ENCODE data around the gene AMOTL2. TPM values are rescaled to one million over a fixed set of nuclear protein-coding genes. Genes with fewer than 3 reads are reported as not detected.

AMOTL2 gene
- total and polyA plus RNA-seq, 4 donors, result 4.2 to 16.7 (median 9.4) TPM

DNA sequence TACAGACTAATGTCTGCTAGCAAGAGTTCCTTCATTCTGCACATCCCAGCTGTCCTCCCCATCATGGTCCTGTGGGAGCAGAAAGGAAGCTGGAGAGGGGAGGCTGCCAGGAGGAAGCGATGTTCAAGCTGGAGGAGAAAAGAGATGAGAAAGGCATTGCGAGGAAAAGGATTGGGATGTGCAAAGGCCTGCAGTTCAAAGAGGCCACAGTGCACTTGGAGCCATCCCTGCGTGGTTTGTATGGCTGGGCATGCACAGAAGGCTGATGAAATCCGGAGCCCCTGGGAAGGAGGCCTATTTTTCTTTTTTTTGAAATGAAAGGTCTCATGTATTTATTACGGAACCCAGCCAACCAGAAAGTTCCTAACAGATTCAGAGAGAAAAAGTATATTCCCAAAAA, 22.8 kb downstream of the AMOTL2 start:
- peaks cover 15 to 51% (median 43%) of the 10 kb centered on the region in 4 donors for H3K4me1 ChIP-seq (ENCODE audit: control insufficient read depth in 4 of 4, insufficient read depth in 4 of 4, low read length in 3 of 4)
- 75% methylated on average over 5 of the region's 5 CpGs for WGBS
- no peak overlapping the region for H3K27ac ChIP-seq (ENCODE audit: low read depth in 1 of 2, low read length in 2 of 2)

DNA sequence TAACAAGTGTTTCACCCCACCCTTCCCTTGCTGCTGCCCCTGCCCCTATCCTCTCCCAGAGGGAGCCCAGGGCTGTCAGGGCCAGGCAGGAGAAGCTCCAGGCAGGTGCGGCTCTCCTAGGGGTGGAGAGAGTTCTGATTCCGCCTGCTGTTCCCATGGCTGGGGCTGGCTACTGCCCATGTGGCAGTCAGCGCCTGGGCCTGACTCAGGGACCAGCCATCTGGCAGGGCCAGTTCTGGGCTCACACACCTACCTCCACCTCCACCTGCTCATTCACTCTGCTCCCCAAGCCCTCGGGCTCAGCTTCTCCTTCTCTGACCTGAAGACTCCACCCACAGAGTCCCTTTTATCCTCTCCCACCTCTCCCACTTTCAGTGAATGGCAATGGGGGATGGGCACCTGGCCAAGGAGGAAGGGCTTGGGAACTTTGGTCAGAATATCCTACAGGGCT, 23.4 kb downstream of the AMOTL2 start:
- peaks cover 0 to 2% (median 0%) of the 10 kb centered on the region in 4 donors for H3K36me3 ChIP-seq (ENCODE audit: control insufficient read depth in 4 of 4, insufficient read depth in 3 of 4, low read depth in 1 of 4, low read length in 3 of 4)
- H3K9me3 ChIP-seq (ENCODE audit: control insufficient read depth in 4 of 4, low read length in 3 of 4), result peaks cover 0 to 3% (median 2%) of the 10 kb centered on the region in 4 donors
- 88% methylated on average over 4 of the region's 4 CpGs for WGBS
- no peak overlapping the region for H3K27ac ChIP-seq (ENCODE audit: low read depth in 1 of 2, low read length in 2 of 2)
- no peak overlapping the region for H3K9ac ChIP-seq (ENCODE audit: low read depth in 1 of 2, low read length in 2 of 2)
- H3K4me1 ChIP-seq (ENCODE audit: control insufficient read depth in 4 of 4, insufficient read depth in 4 of 4, low read length in 3 of 4), result peaks cover 15 to 51% (median 43%) of the 10 kb centered on the region in 4 donors
- DNase-seq (ENCODE audit: low spot score), result no peak
- TF ChIP-seq FOXA1 (IDR thresholded peaks at IDR 0.05), result no peak
- no peak for TF ChIP-seq RXRA (IDR thresholded peaks at IDR 0.05)
- TF ChIP-seq, protein P1, sequence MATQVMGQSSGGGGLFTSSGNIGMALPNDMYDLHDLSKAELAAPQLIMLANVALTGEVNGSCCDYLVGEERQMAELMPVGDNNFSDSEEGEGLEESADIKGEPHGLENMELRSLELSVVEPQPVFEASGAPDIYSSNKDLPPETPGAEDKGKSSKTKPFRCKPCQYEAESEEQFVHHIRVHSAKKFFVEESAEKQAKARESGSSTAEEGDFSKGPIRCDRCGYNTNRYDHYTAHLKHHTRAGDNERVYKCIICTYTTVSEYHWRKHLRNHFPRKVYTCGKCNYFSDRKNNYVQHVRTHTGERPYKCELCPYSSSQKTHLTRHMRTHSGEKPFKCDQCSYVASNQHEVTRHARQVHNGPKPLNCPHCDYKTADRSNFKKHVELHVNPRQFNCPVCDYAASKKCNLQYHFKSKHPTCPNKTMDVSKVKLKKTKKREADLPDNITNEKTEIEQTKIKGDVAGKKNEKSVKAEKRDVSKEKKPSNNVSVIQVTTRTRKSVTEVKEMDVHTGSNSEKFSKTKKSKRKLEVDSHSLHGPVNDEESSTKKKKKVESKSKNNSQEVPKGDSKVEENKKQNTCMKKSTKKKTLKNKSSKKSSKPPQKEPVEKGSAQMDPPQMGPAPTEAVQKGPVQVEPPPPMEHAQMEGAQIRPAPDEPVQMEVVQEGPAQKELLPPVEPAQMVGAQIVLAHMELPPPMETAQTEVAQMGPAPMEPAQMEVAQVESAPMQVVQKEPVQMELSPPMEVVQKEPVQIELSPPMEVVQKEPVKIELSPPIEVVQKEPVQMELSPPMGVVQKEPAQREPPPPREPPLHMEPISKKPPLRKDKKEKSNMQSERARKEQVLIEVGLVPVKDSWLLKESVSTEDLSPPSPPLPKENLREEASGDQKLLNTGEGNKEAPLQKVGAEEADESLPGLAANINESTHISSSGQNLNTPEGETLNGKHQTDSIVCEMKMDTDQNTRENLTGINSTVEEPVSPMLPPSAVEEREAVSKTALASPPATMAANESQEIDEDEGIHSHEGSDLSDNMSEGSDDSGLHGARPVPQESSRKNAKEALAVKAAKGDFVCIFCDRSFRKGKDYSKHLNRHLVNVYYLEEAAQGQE (IDR thresholded peaks at IDR 0.05), result no peak
- TF ChIP-seq RAD21 (IDR thresholded peaks at IDR 0.05), result no peak
- TF ChIP-seq, protein P2, sequence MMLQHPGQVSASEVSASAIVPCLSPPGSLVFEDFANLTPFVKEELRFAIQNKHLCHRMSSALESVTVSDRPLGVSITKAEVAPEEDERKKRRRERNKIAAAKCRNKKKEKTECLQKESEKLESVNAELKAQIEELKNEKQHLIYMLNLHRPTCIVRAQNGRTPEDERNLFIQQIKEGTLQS (IDR thresholded peaks at IDR 0.05), result no peak
- TF ChIP-seq NR2F2 (IDR thresholded peaks at IDR 0.05), result no peak
- TF ChIP-seq TAF1 (conservative IDR thresholded peaks at IDR 0.05), result no peak
- TF ChIP-seq, protein P3, sequence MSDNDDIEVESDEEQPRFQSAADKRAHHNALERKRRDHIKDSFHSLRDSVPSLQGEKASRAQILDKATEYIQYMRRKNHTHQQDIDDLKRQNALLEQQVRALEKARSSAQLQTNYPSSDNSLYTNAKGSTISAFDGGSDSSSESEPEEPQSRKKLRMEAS (IDR thresholded peaks at IDR 0.05), result no peak
- H3K4me3 ChIP-seq (ENCODE audit: low read depth in 1 of 3, low read length in 3 of 3), result no peak overlapping the region
- no peaks in the 10 kb centered on the region for H3K27me3 ChIP-seq (ENCODE audit: control insufficient read depth in 4 of 4, insufficient read depth in 4 of 4, low read length in 3 of 4)

More for the DNA sequence above, 22.8 kb downstream of the AMOTL2 start:
- Histone ChIP-seq H3K27me3 (ENCODE audit: control insufficient read depth in 4 of 4, insufficient read depth in 4 of 4, low read length in 3 of 4) (no peaks in the 10 kb centered on the region), H3K36me3 (ENCODE audit: control insufficient read depth in 4 of 4, insufficient read depth in 3 of 4, low read depth in 1 of 4, low read length in 3 of 4) (peaks cover 0 to 3% (median 2%) of the 10 kb centered on the region in 4 donors), H3K9ac (ENCODE audit: low read depth in 1 of 2, low read length in 2 of 2) (no peak overlapping the region), H3K4me3 (ENCODE audit: low read depth in 1 of 3, low read length in 3 of 3) (no peak overlapping the region), H3K9me3 (ENCODE audit: control insufficient read depth in 4 of 4, low read length in 3 of 4) (peaks cover 0 to 3% (median 2%) of the 10 kb centered on the region in 4 donors)
- no peak for DNase-seq (ENCODE audit: low spot score)
- TF ChIP-seq, protein P4, sequence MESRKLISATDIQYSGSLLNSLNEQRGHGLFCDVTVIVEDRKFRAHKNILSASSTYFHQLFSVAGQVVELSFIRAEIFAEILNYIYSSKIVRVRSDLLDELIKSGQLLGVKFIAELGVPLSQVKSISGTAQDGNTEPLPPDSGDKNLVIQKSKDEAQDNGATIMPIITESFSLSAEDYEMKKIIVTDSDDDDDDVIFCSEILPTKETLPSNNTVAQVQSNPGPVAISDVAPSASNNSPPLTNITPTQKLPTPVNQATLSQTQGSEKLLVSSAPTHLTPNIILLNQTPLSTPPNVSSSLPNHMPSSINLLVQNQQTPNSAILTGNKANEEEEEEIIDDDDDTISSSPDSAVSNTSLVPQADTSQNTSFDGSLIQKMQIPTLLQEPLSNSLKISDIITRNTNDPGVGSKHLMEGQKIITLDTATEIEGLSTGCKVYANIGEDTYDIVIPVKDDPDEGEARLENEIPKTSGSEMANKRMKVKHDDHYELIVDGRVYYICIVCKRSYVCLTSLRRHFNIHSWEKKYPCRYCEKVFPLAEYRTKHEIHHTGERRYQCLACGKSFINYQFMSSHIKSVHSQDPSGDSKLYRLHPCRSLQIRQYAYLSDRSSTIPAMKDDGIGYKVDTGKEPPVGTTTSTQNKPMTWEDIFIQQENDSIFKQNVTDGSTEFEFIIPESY (IDR thresholded peaks at IDR 0.05), result no peak

DNA sequence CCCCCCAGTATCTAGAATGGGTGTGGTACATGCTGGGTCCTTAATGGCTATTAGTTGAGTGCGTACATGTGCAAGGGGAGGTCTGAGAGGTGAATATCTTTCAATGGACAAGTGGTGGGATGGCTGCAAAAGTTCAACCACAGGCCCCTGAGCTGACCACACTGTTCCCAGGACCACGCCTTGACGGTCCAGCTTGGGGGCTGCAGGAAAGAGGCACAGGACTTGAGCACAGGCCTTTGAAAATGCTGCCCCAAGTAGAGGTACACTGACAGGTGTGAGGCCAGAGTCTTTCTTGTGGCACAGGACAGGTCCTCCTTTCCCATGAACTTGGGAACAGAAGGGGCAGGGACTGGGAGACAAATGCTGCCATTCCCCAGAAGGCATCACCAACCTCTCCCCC, 24.0 kb downstream of the AMOTL2 start:
- peaks cover 15 to 50% (median 42%) of the 10 kb centered on the region in 4 donors for H3K4me1 ChIP-seq (ENCODE audit: control insufficient read depth in 4 of 4, insufficient read depth in 4 of 4, low read length in 3 of 4)
- H3K9me3 ChIP-seq (ENCODE audit: control insufficient read depth in 4 of 4, low read length in 3 of 4), result peaks cover 0 to 3% (median 2%) of the 10 kb centered on the region in 4 donors
- H3K36me3 ChIP-seq (ENCODE audit: control insufficient read depth in 4 of 4, insufficient read depth in 3 of 4, low read depth in 1 of 4, low read length in 3 of 4), result peaks cover 0 to 2% (median 0%) of the 10 kb centered on the region in 4 donors
- no peak overlapping the region for H3K27ac ChIP-seq (ENCODE audit: low read depth in 1 of 2, low read length in 2 of 2)
- no peak for DNase-seq (ENCODE audit: low spot score)
- H3K9ac ChIP-seq (ENCODE audit: low read depth in 1 of 2, low read length in 2 of 2), result no peak overlapping the region
- no peaks in the 10 kb centered on the region for H3K27me3 ChIP-seq (ENCODE audit: control insufficient read depth in 4 of 4, insufficient read depth in 4 of 4, low read length in 3 of 4)
- 95% methylated on average over 3 of the region's 3 CpGs for WGBS
- H3K4me3 ChIP-seq (ENCODE audit: low read depth in 1 of 3, low read length in 3 of 3), result no peak overlapping the region
- no peak for TF ChIP-seq HNF4G (IDR thresholded peaks at IDR 0.05)
- TF ChIP-seq, protein P5, sequence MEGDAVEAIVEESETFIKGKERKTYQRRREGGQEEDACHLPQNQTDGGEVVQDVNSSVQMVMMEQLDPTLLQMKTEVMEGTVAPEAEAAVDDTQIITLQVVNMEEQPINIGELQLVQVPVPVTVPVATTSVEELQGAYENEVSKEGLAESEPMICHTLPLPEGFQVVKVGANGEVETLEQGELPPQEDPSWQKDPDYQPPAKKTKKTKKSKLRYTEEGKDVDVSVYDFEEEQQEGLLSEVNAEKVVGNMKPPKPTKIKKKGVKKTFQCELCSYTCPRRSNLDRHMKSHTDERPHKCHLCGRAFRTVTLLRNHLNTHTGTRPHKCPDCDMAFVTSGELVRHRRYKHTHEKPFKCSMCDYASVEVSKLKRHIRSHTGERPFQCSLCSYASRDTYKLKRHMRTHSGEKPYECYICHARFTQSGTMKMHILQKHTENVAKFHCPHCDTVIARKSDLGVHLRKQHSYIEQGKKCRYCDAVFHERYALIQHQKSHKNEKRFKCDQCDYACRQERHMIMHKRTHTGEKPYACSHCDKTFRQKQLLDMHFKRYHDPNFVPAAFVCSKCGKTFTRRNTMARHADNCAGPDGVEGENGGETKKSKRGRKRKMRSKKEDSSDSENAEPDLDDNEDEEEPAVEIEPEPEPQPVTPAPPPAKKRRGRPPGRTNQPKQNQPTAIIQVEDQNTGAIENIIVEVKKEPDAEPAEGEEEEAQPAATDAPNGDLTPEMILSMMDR (IDR thresholded peaks at IDR 0.05; ENCODE audit: low read depth, low read length, missing input control), result no peak
- TF ChIP-seq RXRA (IDR thresholded peaks at IDR 0.05), result no peak
- TF ChIP-seq, protein P4 (IDR thresholded peaks at IDR 0.05), result no peak
- no peak for TF ChIP-seq FOXA2 (IDR thresholded peaks at IDR 0.05)
- TF ChIP-seq, protein P1 (IDR thresholded peaks at IDR 0.05), result no peak
- no peak for TF ChIP-seq SP1 (IDR thresholded peaks at IDR 0.05)
